ENCODE measurements around the gene TESK2. TPM values are rescaled to one million over a fixed set of nuclear protein-coding genes. Genes with fewer than 3 reads are reported as not detected.
"Not testable (repeated sequence)": the region's sequence is repeated elsewhere in the genome, so short reads cannot be mapped to it uniquely, and the experiment has no call there.

The TESK2 gene
- total RNA-seq, 1 experiment from 2014 or later, result 1.4 TPM

DNA sequence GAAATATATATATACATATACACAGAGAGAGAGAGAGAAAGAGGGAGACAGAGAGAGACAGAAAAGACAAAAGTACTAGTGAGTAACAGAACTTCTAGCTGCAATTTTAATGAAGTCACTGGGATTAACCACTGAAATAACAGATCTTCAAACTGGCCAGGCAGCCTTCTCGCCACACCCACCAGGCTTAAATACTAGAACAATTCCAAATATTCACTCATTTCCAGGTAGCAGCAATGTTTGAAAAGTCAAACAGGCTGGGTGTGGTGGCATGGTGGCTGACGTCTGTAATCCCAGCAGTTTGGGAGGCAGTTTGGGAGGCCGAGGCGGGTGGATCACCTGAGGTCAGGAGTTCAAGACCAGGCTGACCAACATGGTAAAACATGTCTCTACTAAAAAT, 25.5 kb upstream of the TESK2 start:
- H3K36me3 Mint-ChIP-seq (ENCODE audit: insufficient read depth, unreplicated experiment), result peaks cover 76% of the 10 kb centered on the region
- BruUV-seq (replicated peaks), result no TSS peak
- POLR2A ChIA-PET, result interaction anchor here (11.2 kb wide), 1 partner anchor 39 kb away, joined by 272 read pairs; the partner anchor contains the start of gene AKR1A1
- intact Hi-C loops (cut with micrococcal nuclease), result loop anchor here (10.0 kb wide), 1 partner anchor 168 kb away; the partner anchor contains the start of genes GPBP1L1 and TMEM69
- H3K27me3 Mint-ChIP-seq (ENCODE audit: insufficient read depth, unreplicated experiment), result no peaks in the 10 kb centered on the region
- H3K9me3 Mint-ChIP-seq (ENCODE audit: unreplicated experiment), result no peaks in the 10 kb centered on the region
- peaks cover 6% of the 10 kb centered on the region for H3K4me1 Mint-ChIP-seq (ENCODE audit: insufficient read depth, unreplicated experiment)
- TF ChIP-seq, protein P1, sequence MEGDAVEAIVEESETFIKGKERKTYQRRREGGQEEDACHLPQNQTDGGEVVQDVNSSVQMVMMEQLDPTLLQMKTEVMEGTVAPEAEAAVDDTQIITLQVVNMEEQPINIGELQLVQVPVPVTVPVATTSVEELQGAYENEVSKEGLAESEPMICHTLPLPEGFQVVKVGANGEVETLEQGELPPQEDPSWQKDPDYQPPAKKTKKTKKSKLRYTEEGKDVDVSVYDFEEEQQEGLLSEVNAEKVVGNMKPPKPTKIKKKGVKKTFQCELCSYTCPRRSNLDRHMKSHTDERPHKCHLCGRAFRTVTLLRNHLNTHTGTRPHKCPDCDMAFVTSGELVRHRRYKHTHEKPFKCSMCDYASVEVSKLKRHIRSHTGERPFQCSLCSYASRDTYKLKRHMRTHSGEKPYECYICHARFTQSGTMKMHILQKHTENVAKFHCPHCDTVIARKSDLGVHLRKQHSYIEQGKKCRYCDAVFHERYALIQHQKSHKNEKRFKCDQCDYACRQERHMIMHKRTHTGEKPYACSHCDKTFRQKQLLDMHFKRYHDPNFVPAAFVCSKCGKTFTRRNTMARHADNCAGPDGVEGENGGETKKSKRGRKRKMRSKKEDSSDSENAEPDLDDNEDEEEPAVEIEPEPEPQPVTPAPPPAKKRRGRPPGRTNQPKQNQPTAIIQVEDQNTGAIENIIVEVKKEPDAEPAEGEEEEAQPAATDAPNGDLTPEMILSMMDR (IDR thresholded peaks at IDR 0.05; ENCODE audit: unreplicated experiment), result no peak
- H3K4me3 Mint-ChIP-seq (ENCODE audit: unreplicated experiment), result no peak overlapping the region
- H3K27ac Mint-ChIP-seq (ENCODE audit: low read depth, unreplicated experiment), result no peak overlapping the region
- CTCF ChIA-PET, result interaction anchor here (0.6 to 9.0 kb wide), 6 partner anchors 19 to 234 kb away, joined by 3 to 71 read pairs (median 4); no protein-coding TSS in a partner anchor
- DNase-seq (ENCODE audit: unreplicated experiment), result no peak

DNA sequence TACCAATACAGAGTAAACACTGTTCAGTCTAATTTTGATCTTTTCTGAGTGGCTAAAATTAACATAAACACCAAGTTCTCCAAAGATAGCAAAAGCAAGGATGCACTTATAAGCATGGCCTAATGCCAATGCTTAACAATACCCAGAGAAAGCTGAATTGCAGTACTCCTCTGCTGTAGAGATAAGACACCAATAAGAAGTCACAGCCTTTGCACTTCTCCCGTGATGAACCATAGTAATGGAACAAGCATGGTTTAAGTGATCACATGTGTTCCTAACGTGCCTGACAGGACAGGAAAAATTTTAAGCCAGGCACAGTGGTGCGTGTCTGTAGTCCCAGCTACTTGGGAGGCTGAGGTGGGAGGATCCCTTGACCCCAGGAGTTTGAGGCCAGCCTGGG, 25.1 kb upstream of the TESK2 start:
- Mint-ChIP-seq H3K4me1 (ENCODE audit: insufficient read depth, unreplicated experiment) (peaks cover 6% of the 10 kb centered on the region), H3K36me3 (ENCODE audit: insufficient read depth, unreplicated experiment) (peaks cover 76% of the 10 kb centered on the region), H3K27ac (ENCODE audit: low read depth, unreplicated experiment) (no peak overlapping the region), H3K4me3 (ENCODE audit: unreplicated experiment) (no peak overlapping the region), H3K27me3 (ENCODE audit: insufficient read depth, unreplicated experiment) (no peaks in the 10 kb centered on the region), H3K9me3 (ENCODE audit: unreplicated experiment) (no peaks in the 10 kb centered on the region)
- ChIA-PET CTCF (interaction anchor here (0.6 to 9.0 kb wide), 4 partner anchors 53 to 234 kb away, joined by 3 to 71 read pairs (median 3); no protein-coding TSS in a partner anchor), POLR2A (interaction anchor here (11.2 kb wide), 1 partner anchor 40 kb away, joined by 272 read pairs; the partner anchor contains the start of gene AKR1A1)
- intact Hi-C loops (cut with micrococcal nuclease), result loop anchor here (10.0 kb wide), 1 partner anchor 169 kb away; the partner anchor contains the start of genes GPBP1L1 and TMEM69
- no peak for DNase-seq (ENCODE audit: unreplicated experiment)
- TF ChIP-seq, protein P1 (IDR thresholded peaks at IDR 0.05; ENCODE audit: unreplicated experiment), result no peak
- no TSS peak for BruUV-seq (replicated peaks)

DNA sequence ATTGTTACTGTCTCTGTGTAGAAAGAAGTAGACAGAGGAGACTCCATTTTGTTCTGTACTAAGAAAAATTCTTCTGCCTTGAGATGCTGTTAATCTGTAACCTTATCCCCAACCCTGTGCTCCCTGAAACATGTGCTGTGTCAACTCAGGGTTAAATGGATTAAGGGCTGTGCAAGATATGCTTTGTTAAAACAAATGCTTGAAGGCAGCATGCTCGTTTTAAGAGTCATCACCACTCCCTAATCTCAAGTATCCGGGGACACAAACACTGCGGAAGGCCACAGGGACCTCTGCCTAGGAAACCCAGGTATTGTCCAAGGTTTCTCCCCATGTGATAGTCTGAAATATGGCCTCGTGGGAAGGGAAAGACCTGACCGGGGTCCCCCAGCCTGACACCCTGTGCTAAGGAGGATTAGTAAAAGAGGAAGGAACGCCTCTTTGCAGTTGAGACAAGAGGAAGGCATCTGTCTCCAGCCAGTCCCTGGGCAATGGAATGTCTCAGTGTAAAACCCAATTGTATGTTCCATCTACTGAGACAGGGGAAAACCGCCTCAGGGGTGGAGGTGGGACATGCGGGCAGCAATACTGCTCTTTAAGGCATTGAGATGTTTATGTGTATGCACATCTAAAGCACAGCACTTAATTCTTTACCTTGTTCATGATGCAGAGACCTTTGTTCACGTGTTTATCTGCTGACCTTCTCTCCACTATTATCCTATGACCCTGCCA, 22.7 kb upstream of the TESK2 start:
- ChIA-PET CTCF (interaction anchor here (1.2 to 4.2 kb wide), 5 partner anchors 9 to 57 kb away, joined by 3 to 97 read pairs (median 25); partner anchors contain the start of genes CCDC163 and MMACHC), POLR2A (interaction anchor here (3.6 to 4.5 kb wide), 2 partner anchors 8 to 57 kb away, joined by 30 to 36 read pairs; partner anchors contain the start of gene PRDX1)
- H3K36me3 Mint-ChIP-seq (ENCODE audit: insufficient read depth, unreplicated experiment), result peaks cover 93% of the 10 kb centered on the region
- DNase-seq (ENCODE audit: unreplicated experiment); H3K27ac Mint-ChIP-seq (ENCODE audit: low read depth, unreplicated experiment); H3K9me3 Mint-ChIP-seq (ENCODE audit: unreplicated experiment); H3K27me3 Mint-ChIP-seq (ENCODE audit: insufficient read depth, unreplicated experiment); BruUV-seq (replicated peaks); H3K4me1 Mint-ChIP-seq (ENCODE audit: insufficient read depth, unreplicated experiment); H3K4me3 Mint-ChIP-seq (ENCODE audit: unreplicated experiment): not testable (repeated sequence)
- intact Hi-C loops (cut with micrococcal nuclease), result loop anchor here (10.0 kb wide), 1 partner anchor 171 kb away; the partner anchor contains the start of genes GPBP1L1 and TMEM69

DNA sequence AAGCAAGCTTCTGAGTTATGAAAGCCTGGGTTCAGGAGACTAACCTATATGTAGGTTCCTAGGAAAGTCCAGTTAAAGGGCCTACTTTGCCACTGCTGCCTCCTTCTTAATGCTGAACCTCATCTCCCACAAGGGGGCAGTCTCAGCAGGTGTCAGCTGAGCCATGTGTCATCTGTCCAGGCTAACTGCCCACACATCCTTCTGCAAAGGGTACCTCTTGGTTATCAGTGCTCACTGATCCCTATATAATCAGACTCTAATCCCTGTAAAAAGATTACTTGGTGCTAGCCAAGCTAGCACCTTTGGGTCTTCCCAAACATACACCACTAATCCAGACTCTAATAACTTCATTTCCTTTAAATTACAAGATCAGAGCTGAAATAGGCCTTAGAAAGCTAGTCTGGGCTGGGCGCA, 21.7 kb upstream of the TESK2 start:
- Mint-ChIP-seq H3K9me3 (ENCODE audit: unreplicated experiment) (no peaks in the 10 kb centered on the region), H3K4me3 (ENCODE audit: unreplicated experiment) (no peak overlapping the region), H3K36me3 (ENCODE audit: insufficient read depth, unreplicated experiment) (peaks cover 89% of the 10 kb centered on the region), H3K4me1 (ENCODE audit: insufficient read depth, unreplicated experiment) (no peaks in the 10 kb centered on the region), H3K27ac (ENCODE audit: low read depth, unreplicated experiment) (no peak overlapping the region), H3K27me3 (ENCODE audit: insufficient read depth, unreplicated experiment) (no peaks in the 10 kb centered on the region)
- TF ChIP-seq, protein P1 (IDR thresholded peaks at IDR 0.05; ENCODE audit: unreplicated experiment), result peak; percentile 67
- BruUV-seq (replicated peaks), result no TSS peak
- intact Hi-C loops (cut with micrococcal nuclease), result loop anchor here (1.0 to 10.0 kb wide), 3 partner anchors 58 to 369 kb away; partner anchors contain the start of genes GPBP1L1 and TMEM69
- CTCF ChIA-PET, result interaction anchor here (0.6 to 4.2 kb wide), 18 partner anchors 8 to 615 kb away, joined by 3 to 97 read pairs (median 4); partner anchors contain the start of genes CCDC163 and MMACHC
- peak; percentile 82 for DNase-seq (ENCODE audit: unreplicated experiment)
- POLR2A ChIA-PET, result interaction anchor here (1.2 to 4.5 kb wide), 6 partner anchors 9 to 58 kb away, joined by 3 to 36 read pairs (median 5); partner anchors contain the start of genes AKR1A1, CCDC163, MMACHC and PRDX1
